T-helper 2 cell treated with Interferon-gamma antibody and Interleukin-4, amounts not matched to agents 100 ng/mL and 5 ng/mL, for 36 hours (primary cell): Measurements from ENCODE around the gene OXNAD1. TPM values are rescaled to one million over a fixed set of nuclear protein-coding genes. Genes with fewer than 3 reads are reported as not detected.

ENCODE experiments used
- intact Hi-C: fragments of 100-400 bp; cut with micrococcal nuclease; formaldehyde crosslinking; loops from one replicate; pipeline ENCODE4 v1.15.1; 2023
- total RNA-seq: library from RNA; stranded (reverse); gene quantifications from 2 replicates; pipeline ENCODE4 v1.2.3, GENCODE V29; 2022

OXNAD1 gene
- total RNA-seq, 1 donor from 2014 or later: 43.9 TPM

DNA sequence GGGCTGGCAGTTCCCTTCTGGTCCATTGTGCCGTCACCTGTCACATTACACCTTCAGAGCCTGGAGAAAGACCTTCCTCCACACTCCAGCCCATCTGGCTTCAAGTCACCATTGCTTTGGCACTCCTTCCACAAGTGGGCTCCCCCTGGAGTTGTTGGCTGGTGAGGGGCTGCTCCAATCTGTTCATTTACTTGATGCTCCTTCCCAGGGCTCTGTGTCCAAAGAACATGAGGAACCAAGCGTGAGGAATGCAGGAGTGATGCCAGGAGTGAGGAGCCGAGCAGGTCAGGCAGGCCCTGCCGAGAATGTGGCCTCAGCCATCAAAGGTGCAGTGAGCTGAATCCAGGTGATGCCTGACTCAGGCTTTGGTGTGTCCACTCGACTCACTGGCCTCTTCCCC, 57.2 kb downstream of the OXNAD1 start:
- intact Hi-C loops: no loop called here

DNA sequence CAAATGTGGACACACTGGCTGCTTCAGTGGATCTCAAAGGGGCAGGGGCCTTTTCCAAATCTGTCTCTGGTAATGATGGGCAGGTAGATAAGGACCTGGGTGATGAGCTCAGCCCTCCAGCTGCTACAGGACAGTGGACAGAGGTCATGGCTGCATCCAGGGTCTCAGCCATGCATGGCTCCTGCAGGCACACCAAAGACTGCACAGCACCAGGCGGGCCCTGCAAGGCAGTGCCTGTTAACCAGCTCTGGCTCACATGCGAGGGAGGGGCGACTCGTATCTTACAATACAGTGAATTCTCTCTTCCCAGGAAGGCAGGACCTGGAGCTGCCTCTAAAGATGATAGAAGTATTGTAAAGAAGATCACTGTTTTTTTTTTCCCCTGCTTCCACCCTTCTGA, 58.7 kb downstream of the OXNAD1 start:
- intact Hi-C loops: loop anchor here (2.0 kb wide), 1 partner anchor 17 kb away; no protein-coding TSS in a partner anchor

DNA sequence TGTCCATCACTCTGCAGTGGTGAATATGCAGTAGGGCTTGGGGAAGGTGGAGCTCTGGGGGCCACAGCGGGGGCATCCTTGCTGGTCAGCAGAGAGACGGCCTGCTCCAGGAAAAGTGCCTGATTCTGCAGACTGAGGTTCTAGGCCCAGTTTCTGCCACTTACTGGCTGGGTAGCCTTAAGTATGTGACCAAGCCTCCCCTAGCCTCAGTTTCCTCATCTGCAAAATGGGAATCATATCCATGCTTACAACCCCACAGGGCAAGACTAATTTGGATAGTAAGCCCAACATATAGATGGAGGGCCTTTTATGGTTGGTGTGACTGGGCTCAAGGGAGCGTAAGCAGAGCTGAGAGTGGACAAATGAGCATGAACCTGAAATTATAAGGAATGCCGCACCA, 60.8 kb downstream of the OXNAD1 start:
- intact Hi-C loops: loop anchor here (2.0 kb wide), 1 partner anchor 15 kb away; no protein-coding TSS in a partner anchor

DNA sequence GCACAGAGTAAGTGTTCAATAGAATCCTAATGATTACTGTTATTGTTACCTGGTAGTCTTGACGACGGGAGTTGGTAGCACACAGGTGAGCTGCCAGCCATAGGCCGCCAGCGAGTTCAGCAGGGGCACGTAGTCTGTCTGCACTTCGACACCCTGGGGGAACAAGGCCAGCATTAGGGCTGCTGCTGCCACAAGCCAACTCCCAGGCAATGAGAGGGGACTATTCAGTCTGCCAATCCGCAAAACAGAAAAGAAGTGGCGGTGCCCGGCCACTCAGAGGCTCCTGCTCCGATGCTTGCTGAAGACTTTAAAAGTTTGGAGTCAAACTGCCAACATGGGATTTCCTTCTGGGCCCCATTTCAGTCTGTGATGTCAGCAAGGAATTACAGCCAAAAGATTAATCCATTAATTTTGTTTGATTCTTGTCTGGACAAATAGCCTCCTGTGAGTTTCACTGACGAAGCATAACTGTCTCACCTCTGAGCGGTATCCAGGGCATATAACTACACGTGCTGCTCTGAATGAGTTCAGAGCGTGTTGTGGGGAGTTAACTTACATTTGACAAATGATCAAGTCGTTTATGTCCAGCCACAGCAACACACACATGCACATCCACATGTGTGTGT, 61.8 kb downstream of the OXNAD1 start:
- intact Hi-C loops: no loop called here

DNA sequence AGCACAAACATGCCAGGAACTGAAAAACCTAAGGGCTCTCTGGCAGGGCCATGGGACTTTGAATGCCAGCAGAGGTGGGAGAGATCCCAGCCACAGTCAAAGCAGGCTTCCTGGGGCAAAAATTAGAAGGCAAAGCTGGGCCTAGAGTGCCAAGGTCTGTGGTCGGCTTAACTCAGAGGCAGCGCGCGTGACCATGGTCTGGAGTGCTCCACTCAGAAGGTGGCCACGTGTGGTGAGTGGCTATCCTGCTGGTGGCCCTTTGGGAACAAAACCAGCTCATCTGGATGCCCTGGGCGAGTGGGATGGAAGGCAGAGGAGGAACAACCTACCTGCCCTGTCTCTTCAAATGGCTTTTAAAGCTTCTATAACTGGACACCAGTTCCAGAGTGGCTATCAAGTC, 63.1 kb downstream of the OXNAD1 start:
- intact Hi-C loops: no loop called here

DNA sequence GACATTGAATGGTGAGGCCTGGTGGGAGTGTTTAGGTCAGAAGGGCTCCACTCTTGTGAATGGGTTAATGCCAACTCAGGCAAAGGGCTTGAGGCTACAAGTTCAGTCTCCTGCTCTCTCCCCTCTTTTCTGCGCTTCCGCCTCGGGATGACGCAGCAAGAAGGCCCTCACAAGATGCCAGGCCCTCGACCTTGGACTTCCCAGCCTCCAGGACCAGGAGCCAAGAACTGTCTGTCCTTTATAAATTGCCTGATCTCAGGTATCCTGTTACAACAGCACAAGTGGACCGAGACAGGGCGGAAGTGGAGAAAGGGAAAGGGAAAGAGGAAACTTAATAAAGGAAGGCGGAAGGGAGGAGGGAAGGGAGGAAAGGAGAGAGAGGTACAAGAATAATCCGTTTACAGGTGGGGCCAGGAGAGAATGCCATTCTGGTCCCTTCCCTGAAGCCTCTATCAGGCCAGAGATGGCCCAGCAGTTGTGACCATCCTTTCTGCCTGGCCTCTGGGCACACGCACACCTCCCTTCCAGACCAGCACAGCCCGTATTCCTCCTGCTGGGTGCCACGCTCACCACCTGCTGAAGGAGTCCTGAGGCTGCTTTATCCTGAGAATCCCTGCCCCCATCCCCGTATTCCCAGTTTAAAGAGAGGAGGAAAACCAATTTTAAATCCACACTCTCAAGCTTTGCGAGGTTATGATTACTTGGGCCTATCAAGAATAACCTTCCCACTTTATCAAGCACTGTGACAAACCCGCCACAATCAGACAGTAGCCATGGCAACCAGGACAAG, 64.2 kb downstream of the OXNAD1 start:
- intact Hi-C loops: no loop called here

DNA sequence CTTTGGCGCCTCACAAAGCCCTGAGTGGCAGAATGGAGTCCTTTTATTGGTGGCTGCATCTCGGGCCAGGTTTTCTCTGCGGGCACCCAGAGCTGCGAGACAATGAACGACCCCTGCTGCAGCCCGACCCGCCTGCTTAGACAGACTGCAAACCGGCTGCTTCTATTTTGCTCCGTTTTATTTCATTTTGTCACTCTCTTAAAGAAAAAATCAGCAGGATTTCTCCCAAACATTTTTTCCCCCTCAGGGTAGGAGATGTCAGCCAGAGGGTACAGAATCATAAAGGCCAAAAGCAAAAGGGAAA, 64.8 kb downstream of the OXNAD1 start:
- intact Hi-C loops: no loop called here

DNA sequence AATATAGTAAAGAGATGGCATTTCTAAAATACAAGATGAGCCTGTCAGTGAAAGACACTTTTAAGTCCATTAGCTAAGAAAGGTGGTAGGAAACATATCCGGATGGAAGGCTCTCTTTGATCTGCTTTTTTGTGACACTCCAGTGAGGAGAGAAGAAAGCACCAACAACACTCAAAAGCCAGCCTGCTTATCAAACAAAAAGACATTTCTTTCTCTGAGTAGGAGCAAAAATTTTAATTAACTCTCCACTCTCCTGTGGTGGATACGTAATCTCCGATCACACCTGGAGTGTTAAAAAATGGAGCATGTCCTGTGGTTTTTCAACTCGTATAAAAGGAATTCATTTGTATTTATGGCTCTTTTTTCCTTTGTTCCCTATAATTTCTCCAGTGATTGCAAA, 65.3 kb downstream of the OXNAD1 start:
- intact Hi-C loops: no loop called here

DNA sequence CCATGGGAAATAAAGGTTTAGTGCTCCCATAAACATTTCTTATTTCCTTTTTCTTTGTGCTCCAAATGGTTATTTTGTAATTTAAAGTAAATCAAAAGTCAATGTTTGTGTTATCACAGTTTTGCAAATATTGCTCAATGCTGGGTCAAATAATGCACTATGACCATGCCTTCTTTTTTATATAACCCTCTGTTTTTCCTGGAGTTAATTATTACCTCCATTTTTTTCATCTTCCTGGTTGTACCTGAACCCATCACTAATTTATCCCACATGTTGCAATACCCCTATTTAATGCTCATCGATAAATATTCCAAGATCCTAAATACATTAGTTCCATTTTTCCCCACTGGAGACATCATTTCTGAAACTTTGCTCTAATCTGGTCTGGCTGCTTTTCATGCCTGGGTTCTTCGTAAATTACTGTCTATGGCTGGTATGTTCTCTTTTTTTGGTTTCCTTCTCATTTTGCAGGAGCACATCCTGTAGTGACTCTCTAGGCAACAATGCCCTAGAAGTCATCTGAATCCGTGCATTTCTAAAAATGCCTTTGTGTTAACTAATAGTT, 66.4 kb downstream of the OXNAD1 start:
- intact Hi-C loops: no loop called here

DNA sequence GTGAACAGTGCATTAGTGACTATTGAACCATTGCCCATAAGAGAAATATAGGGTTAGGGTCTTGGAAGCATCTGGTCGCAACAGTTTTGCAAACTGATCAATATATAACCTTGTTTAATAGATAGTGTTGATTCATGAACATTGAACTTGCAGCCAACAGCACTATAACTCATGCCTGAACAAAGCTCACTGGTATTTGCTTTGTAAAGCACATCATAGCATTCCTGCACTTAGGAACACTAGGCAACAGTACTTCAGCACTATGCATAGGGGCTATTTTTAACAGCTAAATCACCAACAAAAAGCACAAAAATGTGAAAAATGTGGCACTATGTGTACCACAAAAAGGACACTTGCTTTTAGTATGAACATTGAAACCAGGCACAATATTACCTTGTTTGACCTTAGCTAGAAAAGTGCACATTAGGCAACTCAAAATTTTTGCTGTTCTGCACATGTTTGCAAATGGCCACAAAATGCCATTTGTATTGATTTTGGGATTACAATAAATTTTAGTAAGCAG, 68.0 kb downstream of the OXNAD1 start:
- intact Hi-C loops: no loop called here

DNA sequence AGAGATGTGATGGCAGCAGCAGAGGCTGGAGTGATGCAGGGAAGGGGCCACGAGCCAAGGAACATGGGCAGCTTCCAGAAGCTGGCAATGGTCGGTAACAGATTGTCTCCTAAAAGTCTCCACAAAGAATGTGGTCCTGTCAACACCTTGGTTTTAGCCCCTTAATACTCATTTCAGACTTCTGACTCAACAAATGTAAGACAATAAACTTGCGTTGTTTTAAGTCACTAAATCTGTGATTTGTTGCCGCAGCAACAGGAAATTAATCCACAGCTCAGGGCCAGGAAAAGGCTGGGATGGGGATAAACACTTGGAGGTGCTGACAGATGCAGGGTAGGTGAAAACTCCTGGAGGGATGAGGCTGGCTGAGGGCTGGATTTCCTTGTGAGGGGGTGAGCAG, 69.9 kb downstream of the OXNAD1 start:
- intact Hi-C loops: no loop called here

DNA sequence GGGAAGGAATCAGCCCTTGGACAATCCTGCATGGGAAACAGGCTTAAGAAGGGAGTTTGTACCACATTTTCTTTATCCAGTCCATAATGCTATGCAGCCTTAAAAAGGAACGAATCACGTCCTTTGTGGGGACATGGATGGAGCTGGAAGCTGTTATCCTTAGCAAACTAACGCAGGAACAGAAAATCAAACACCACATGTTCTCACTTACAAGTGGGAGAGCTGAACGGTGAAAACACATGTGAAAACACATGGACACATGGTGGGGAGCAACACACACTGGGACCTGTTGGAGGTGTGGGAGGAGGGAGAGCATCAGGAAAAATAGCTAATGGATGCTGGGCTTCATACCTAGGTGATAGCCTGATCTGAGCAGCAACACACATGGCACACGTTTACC, 70.3 kb downstream of the OXNAD1 start:
- intact Hi-C loops: no loop called here

DNA sequence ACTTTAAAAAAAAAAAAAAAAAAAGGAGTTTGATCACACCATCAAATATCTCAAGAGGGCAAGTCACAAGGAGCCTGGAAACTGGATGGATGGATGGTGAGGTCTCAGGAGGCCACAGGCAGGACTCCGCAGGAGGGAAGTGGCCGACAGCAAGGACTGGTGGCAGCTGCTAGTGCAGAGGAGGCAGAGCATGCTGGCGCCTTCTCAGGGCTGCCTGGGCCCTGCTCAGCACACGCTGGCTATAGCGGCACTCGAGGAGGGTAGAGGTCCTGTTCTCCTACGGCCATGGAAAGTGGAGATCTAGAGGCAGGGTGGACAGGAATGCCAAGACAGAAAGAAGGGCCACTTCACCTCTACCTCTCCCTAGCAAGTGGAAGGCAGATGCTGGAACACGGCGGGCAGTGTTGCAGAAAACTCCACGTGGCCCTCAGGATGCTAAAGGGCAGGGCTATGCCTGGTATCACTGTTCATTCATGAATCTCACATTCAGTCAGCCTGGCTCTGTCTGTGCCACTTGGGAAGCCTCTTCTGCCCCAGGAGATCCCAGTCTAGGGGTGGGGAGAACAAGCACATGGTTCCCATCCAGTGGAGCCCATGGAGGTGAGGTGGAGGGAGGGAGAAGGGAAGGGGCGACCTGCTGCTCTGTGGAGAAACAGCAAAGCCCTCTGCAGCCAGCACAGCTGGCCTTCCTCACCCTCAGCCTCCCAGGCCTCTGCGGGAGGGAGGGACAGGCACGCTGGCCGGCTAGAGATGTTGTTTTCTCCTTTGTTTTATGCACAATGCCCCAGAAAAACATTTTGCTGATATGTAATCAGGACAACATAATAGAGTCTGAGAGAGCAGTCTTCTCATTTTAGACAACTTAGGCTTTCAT, 71.0 kb downstream of the OXNAD1 start:
- intact Hi-C loops: no loop called here

DNA sequence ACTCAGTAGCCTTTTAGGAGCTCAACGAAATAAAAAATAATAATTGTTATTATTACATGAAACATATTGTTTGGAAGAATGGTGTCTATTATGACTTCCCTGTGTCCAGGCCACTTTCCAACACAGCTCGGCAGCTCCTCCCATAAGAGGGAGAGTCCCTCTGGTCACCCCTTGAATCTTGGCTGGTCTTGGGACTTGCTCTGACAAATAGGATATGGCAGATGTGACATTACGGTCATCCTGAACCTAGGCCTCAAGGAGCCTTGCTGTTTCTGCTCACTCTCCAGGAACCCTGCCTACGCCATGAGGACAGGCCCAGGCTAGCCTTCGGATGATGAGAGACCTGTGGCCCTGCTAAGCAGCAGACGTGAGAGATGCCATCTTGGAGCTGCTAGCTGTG, 71.8 kb downstream of the OXNAD1 start:
- intact Hi-C loops: no loop called here

DNA sequence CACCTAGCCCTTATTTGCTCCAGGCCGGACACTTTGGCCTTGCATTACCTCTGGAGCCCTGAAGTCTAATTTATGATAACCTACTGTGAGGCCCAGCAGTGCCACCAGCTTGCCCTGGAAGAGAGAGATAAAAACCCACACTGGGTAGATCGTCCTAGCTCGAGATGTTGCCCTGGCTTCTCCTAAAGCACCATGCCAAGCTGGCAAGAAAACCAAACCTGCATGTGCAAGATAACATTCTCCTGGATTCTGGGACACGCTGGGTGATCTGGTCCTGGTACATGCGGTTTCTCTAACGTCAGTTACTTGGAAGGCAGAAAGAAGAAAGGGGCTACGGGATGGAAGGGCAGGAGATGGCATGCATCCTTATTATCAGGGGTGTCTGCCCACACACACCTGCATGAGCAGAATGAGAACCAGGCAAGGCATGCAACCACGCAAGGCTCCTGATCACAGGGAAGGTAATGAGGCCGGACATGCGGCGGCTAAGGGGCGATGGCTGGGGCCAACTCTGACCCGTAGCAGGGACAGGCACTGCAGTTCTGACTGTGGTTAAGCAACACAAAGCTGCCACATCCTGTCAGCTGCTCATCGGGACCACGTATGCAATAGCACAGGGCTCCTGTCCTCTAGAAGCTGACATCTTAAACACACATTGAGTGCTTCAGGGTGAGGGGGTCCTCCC, 73.0 kb downstream of the OXNAD1 start:
- intact Hi-C loops: no loop called here

DNA sequence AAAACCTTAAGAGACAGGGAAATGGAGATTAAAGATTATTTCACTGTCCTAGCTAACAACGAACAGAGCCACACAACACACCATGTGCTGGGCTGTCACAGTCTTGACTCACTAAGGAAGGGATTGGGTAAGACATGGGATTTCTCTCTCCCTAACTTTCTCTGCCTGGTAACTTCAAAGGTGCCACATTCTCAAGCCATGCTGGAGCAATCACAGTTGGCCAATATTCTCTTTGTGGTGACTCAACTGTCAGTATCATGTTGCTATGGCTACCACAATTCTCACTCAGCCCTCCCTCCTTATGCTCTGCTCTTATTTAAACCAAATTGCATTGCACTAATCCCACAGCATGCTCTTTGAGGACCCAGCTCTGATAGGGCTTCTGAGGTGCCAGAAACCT, 74.0 kb downstream of the OXNAD1 start:
- intact Hi-C loops: no loop called here

DNA sequence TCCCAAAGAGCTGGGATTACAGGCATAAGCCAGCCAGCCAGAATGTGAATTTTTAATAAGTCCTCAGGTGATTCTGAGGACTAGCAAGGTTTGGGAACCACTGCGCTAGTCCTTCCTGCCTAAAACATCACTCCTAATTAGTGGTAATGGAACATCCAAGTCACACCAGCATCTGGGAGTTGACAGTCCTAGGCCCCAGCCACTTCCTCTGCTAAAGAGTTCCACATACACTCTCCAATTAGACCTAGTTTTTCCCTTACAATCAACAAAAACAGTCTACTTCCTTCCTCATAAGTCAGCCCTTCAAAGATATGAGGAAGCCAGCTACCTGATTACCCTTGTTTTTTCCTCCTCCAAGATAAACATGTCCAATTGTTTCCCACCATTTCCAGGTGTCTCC, 78.1 kb downstream of the OXNAD1 start:
- intact Hi-C loops: no loop called here

DNA sequence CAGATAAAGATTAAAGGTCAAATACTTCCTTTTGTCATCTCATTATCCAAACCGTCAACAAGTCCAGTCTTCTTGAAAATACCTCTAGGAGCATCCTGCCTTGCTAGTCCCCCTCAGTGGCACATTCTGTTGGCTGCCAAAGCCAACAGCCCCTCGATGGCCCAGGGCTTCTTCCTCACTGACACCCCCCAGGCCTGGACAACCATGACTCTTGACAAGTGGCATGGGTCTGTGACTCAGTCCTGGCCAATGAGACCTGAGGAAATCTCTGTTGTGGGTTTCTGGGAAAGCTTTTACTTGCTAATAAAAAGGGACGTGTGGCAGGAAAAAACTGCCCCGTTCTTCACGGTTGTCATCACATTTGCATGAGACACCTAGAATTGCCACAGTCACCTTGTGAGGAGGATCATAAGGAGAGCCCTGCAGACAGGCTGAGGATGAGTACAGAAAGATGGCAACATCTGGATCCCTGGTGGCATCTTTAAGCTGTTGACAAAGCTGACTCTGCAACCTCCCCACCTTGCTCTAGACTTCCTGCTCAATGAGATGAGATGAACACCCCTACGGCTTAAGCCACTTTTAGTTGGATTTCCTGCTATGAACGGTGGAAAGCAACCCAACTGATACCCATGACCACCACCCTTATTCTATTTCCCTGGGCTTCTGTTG, 81.5 kb downstream of the OXNAD1 start:
- intact Hi-C loops: no loop called here

DNA sequence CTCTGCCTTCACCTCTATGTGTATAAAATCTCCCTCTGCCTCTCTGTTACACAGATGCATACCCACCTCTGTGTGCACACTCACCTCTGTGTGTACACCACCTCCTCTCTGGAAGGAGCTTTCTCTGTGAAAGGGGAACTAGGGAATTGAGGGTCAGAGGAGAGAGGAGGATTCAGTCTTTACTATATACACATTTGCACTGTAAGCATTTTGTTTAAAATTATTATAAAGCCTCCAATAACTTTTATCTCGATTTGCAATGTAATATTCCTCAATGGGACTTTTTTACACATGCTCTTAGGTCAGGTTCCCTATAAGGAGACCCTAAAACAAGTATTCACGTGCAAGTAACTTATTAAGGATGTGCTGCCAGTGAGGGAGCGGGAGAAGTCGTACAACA, 82.5 kb downstream of the OXNAD1 start:
- intact Hi-C loops: no loop called here

DNA sequence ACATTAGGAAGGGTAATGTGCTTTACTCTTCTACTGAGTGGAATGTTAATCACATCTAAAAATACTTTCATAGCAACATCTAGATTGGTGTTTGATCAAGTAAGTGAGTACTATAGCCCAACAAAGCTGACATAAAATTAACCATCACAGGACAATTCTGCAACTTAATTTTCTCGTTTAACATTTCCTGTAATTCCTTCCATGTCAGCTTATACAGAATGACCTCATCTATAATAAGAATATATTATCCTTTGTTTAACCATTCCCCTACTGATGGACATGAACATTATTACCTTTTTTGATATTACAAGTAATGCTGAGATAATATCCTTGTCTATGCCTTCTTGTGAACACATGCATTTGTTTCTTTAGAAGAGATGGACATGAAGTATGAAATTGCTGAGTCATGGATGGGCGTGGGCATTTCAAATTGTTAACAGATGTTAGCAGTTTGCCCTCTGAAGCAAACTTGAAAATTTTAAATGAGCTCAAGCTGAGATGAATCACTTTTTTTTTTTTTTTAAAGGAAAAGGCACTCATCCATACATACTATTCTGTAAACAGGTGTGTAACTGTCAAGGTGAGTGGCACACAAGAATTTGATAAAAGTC, 85.1 kb downstream of the OXNAD1 start:
- intact Hi-C loops: no loop called here
